PC-3 (cell line): ENCODE results near the gene DGLUCY.

Experiments used
- EZH2 ChIP-seq: fragments of 300-600 bp; sonication (generic); IDR thresholded peaks from one replicate; pipeline ENCODE4 v1.6.1; 2017; ENCODE audit warnings: antibody characterized with exemption, mild to moderate bottlenecking, low read length; ENCODE audit not compliant: unreplicated experiment
- EZH2phosphoT487 ChIP-seq: fragments of 300-600 bp; sonication (generic); IDR thresholded peaks from 2 replicates; pipeline ENCODE4 v1.6.1; 2018; ENCODE audit warnings: mild to moderate bottlenecking, antibody characterized with exemption, low read length, borderline replicate concordance
- TF ChIP-seq, protein P1 (sequence below): fragments of 300-600 bp; sonication (generic); conservative IDR thresholded peaks from 2 replicates; pipeline ENCODE4 v1.5.1; 2017; ENCODE audit warnings: antibody characterized with exemption, low read depth, mild to moderate bottlenecking, low read length

DNA sequence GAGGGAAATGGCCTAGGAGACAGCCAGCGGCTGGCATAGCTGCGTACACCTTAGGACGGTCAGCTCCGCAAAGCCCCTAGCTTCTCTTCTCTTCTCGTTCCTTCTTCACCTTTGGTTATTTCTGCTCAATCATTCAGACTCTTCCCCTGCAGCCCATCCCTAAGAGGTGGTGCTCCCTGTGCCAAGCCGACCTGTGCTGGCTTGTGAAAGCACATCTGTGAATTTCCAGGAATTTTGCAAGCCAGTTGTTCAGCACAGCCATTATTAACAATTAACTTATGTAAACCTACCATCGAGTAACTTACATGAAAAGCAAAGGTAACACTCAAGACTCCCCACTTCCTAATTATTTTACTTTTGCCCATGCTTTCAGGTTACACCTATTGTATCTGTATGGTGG is 151.5 kb downstream of the DGLUCY start:
- no peak for TF ChIP-seq EZH2
- TF ChIP-seq, protein P1, sequence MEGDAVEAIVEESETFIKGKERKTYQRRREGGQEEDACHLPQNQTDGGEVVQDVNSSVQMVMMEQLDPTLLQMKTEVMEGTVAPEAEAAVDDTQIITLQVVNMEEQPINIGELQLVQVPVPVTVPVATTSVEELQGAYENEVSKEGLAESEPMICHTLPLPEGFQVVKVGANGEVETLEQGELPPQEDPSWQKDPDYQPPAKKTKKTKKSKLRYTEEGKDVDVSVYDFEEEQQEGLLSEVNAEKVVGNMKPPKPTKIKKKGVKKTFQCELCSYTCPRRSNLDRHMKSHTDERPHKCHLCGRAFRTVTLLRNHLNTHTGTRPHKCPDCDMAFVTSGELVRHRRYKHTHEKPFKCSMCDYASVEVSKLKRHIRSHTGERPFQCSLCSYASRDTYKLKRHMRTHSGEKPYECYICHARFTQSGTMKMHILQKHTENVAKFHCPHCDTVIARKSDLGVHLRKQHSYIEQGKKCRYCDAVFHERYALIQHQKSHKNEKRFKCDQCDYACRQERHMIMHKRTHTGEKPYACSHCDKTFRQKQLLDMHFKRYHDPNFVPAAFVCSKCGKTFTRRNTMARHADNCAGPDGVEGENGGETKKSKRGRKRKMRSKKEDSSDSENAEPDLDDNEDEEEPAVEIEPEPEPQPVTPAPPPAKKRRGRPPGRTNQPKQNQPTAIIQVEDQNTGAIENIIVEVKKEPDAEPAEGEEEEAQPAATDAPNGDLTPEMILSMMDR, result no peak
- TF ChIP-seq EZH2phosphoT487, result no peak
